HK-2 (cell line): ENCODE data around the gene HOXB3.
"Not testable (repeated sequence)": the region's sequence is repeated elsewhere in the genome, so short reads cannot be mapped to it uniquely, and the experiment has no call there.

Experiments
- DNase-seq: peaks from one replicate; pipeline ENCODE4 v3.0.0-alpha.2; 2018; ENCODE audit not compliant: unreplicated experiment

HOXB3 gene

GRCh38 chr17:48545539-48545938 is 44.5 kb downstream of the HOXB3 start:
- DNase-seq, result no peak

DNA sequence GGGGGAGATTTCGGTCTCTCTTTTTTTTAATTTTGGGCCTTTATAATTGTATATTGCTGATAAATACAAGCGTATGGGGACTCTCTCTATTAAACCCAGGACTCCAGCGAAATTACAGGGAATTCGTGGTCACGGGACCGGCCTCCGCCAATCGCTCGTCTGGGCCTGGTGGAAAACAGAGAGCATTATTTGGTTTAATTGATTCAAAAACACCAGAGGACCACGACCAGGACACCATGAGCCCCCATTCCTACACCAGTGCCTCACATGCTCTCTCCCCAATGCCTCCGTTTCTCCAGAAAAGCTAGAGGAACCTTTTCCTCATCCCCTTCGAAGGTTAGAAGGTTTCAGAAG is 45.0 kb downstream of the HOXB3 start, which contains the start of gene HOXB2:
HOXB2 (minus strand) TSS at position 88 of the 354 bp plus-strand sequence. CDS start 198 bp downstream, outside the sequence.
- DNase-seq, result peak; percentile 27

GRCh38 chr17:48544349-48545021 is 45.6 kb downstream of the HOXB3 start:
- DNase-seq, result peak; percentile 78

DNA sequence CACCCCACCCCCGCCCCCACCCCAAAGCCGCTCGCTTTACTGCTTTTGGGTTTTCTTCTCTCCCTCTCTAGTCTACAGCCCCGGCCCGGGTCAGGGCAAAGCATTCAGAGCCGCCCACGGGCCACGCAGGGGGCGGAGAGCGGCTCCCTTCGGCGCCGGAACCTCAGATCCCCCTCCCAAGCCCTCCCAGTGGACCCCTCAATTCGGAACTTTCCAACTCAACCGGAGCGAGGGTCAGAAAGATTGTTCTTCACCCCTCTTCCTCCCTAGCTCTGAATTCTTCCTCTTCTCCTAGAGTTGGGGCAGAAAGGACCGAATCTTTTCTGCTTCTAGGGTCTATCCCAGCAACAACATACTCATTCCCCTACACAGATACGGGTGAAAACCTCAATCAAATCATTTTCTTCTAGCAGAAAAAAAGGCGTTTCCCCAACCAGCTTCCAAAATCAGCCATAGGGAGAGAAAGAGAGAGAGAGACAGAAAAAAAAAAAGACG is 46.1 kb downstream of the HOXB3 start:
- no peak for DNase-seq

GRCh38 chr17:48543107-48543853 is 46.8 kb downstream of the HOXB3 start:
- peak; percentile 67 for DNase-seq

GRCh38 chr17:48542698-48543106 is 47.3 kb downstream of the HOXB3 start:
- DNase-seq, result no peak

GRCh38 chr17:48542114-48542656 is 47.9 kb downstream of the HOXB3 start:
- peak; percentile 58 for DNase-seq

DNA sequence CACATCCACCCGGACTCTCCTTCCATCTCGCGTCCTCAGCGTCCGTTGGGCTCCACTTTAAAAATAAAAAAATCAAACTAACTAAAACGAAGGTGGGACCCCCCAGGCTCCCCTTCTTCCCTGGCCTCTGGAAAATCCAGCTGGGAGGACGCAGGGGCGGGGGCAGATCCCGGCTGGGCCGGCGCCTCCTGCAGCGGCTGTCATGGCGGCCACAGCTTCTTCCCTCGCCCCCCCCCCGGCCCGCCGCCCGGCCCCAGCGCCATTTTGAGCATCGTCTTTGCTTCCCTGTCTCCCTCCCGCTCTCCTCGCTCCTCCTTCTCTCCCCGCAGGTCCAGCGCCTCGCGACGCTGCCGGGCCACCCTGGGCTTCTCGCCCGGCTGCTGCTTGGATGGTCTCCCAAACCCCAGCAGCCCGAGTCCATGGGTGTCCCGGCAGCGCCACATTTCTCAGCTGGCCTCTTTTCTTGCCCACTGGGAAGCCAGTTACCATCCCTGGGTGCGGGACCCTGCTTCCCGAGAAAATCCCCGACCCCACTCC is 48.4 kb downstream of the HOXB3 start:
- DNase-seq, result peak; percentile 75

- DNase-seq, result no peak
Observed at GRCh38 chr17:48541036-48541576, 48.9 kb downstream of the HOXB3 start.

DNA sequence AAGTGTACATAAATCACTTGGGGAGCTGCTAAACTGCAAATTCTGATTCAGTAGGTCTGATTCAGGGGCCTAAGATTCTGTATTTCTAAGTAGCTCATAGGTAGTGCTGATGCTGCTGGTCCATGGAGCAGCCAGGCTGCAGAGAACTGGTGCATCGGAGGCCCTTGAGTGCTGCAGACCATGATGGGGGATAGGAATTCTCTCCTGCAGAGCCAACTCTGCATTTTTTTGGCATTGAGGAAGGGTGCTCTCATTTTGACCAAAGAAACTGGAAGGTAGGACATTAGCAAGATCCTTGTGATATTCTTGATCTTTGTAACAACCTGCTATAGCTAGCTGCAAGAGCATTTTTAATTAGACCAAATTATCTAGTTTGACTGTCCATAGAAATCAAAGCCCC is 49.8 kb downstream of the HOXB3 start:
- no peak for DNase-seq

DNA sequence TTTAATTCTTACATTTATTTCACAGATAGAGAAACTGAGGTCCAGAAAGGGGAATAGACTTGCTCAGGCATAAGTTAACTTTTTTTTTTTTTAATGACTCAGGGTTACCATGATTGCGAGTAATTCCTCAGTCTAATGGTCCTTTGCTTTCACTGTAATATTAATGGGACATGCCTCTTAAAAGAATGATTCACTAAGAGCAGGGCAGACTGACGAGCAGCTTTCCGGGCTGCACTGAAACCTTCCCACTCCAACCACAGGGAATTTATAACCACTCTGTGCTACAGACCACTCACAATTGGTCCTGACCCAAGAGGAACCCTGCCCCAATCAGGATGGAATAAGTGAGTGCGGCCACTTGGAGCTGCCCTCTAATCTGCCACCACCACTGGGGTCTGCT is 50.9 kb downstream of the HOXB3 start:
- DNase-seq, result peak; percentile 62

DNA sequence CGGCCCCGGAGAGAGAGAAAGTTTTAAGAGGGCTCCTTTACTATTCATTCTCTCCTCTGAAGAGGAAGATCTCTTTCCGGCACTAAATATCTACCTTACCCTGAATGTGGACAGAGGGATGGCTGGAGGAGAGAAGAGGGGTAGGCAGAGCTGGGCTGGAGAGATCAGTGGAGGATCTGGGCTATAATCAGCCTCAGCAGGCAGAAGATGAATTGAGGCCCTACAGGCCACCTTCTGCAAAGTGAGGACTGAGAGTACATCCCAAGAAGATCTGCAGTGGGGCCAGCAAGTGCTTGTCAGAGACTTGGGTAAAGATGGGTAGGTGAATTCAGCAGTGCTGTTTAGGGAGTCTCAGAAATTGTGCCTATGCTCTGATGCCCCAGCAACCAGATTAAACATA is 52.7 kb downstream of the HOXB3 start:
- DNase-seq, result no peak

GRCh38 chr17:48535793-48536559 is 54.1 kb downstream of the HOXB3 start:
- DNase-seq, result not testable (repeated sequence)

DNA sequence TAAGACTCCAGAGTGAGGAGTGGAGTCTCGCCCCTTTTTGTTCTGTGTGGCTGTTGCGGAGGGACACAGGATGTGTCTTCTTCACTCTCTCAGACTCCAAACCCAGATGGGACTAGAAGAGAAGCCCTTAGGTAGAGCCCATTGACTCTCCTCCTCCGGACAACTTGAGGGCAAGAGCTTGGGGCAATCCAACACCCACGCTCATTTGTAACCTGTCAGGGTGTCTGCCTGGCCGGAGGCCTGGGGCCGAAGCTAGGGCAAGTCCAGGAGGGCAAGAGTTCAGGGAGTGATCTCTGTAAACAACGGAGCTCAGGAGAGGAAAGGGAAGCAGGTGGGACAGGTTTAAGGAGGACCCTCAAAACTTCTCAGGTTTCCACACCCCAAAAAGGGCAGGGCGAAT is 57.8 kb downstream of the HOXB3 start:
- no peak for DNase-seq

DNA sequence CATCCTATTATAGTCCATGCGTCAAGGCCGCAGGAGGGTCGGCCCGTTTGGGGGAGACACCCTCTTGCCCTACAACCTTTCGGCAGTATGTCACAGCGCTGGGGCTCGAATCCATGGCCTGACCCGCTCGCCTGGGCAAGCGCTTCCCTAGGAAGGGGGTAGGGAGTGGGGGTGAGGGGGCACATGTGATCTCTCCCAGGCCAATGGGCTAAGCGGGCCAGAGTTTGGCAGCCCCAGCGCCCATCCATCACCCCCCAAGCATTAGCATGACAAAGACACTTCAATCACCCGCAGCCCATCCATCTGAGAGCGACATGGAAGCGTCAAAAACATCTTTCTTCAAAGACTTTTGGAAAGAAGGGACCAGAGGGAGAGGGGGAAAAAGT is 59.2 kb downstream of the HOXB3 start, which contains the start of gene HOXB1:
HOXB1 (minus strand) TSS at position 125 of the 386 bp plus-strand sequence; CDS start at position 18, 107 bp downstream.
- DNase-seq, result no peak

- DNase-seq, result no peak
Observed at GRCh38 chr17:48530208-48530886, 59.7 kb downstream of the HOXB3 start.

DNA sequence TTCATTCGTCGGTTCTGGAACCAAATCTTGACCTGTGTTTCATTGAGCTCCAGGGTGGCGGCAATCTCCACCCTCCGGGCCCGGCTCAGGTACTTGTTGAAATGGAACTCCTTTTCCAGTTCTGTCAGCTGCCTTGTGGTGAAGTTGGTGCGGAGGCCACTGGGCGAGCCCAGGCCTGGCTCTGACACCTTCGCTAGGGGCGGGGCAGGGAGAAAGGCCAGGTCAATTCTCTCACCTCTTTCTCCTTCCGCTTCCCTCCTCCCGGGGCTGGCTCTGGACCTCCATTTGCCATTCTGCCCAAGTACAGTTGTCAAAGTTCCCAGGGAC is 60.4 kb downstream of the HOXB3 start:
- DNase-seq, result no peak

DNA sequence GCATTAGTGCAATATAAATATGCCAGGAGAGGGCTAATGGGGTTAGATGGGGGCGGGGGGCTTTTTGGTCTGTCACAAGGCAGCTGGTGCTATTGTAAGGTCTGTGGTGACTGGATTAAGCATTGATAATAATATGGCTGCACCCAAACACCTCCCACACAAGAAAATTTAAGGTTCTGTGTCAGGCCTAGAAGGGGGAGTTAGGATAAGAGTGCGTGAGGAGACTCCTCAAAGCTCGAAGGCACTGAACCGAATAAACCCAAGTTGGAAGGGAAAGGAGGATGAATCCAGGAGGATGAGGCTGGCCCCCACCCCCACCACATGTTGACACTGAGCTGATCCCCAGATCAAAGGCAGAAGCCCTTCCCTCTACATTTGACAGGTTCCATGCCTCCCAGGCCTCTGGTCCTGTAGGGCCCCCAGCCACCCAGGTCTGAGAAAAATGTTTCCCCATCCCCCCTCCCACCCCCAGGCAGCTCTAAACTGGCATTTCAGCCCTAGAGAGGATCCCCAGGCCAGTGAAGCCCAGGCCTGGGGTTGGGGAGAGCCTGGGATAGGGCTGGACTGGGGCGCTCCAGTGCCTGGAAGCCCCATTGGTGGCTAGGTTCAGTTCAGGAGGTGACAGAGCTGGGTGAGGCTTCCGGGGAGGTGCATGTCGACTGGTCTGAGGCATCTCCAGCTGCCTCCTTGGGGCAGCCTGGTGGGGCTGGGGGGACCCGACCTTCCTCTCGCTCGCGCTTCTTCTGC is 60.9 kb downstream of the HOXB3 start:
- no peak for DNase-seq

- no peak for DNase-seq
Observed at GRCh38 chr17:48528153-48528935, 61.7 kb downstream of the HOXB3 start.

DNA sequence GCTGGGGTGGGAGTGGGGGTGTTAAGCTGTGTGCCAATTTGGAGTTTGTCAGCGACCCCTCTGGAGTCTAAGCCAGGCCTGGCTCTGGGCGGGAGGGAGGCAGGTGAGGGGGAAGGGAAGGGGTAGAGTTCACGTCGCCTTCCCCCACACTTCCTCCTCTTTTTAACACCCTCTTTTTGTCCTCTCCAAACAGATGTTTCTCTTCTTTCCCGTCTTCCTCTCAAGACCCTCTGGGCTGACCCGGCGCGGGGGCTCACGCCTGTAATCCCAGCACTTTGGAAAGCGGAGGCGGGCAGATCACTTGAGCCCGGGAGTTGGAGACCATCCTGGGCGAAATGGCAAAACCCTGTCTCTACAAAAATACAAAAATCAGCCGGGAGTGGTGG is 62.5 kb downstream of the HOXB3 start:
- DNase-seq, result no peak
